Tibial nerve (tissue), 3 donors: ENCODE measurements around the gene CD83.

ENCODE experiments used
- POLR2A ChIP-seq, 2 donors: fragments of 450-650 bp; IDR thresholded peaks; one replicate each; pipeline ENCODE4 v1.6.1; 2017; ENCODE audit warnings: antibody characterized with exemption in 2 of 2, mild to moderate bottlenecking in 2 of 2, moderate library complexity in 2 of 2
- TF ChIP-seq, protein P1 (sequence below), 5 experiments: fragments of 200-600 bp in 3 of 5; fragments of 450-650 bp in 2 of 5; sonication (generic) in 3 of 5; IDR thresholded peaks; one replicate each; pipeline ENCODE4 v1.5.1; 2016 to 2019; ENCODE audit warnings: antibody characterized with exemption in 5 of 5, mild to moderate bottlenecking in 3 of 5, moderate library complexity in 2 of 5

DNA sequence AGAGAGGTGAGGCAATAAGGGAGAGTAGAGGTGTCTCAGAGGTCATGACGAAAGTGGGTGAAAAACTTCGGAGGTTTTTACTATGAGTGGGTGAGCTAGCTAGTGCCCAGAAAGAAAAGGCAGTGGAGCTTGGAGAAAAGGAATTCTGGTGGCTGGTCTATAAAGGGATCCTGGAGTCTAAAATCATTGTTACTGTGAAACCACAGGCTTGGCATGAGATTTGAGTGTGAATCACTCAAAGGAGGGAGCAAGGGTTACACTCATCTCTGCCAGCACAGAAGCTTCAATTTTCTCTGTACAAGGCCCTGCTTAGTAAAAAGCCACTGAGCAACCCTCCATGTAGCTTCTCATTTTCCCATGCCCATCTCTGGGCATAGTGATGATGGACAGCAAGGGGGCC lies 47.5 kb downstream of the CD83 start:
- no peak for TF ChIP-seq POLR2A (IDR thresholded peaks at IDR 0.05)
- TF ChIP-seq, protein P1, sequence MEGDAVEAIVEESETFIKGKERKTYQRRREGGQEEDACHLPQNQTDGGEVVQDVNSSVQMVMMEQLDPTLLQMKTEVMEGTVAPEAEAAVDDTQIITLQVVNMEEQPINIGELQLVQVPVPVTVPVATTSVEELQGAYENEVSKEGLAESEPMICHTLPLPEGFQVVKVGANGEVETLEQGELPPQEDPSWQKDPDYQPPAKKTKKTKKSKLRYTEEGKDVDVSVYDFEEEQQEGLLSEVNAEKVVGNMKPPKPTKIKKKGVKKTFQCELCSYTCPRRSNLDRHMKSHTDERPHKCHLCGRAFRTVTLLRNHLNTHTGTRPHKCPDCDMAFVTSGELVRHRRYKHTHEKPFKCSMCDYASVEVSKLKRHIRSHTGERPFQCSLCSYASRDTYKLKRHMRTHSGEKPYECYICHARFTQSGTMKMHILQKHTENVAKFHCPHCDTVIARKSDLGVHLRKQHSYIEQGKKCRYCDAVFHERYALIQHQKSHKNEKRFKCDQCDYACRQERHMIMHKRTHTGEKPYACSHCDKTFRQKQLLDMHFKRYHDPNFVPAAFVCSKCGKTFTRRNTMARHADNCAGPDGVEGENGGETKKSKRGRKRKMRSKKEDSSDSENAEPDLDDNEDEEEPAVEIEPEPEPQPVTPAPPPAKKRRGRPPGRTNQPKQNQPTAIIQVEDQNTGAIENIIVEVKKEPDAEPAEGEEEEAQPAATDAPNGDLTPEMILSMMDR (IDR thresholded peaks at IDR 0.05): no peak
